ENCODE measurements around the gene PALLD. TPM values are rescaled to one million over a fixed set of nuclear protein-coding genes. Genes with fewer than 3 reads are reported as not detected.

PALLD gene
- total RNA-seq, 1 experiment from 2014 or later: 18.3 TPM

DNA sequence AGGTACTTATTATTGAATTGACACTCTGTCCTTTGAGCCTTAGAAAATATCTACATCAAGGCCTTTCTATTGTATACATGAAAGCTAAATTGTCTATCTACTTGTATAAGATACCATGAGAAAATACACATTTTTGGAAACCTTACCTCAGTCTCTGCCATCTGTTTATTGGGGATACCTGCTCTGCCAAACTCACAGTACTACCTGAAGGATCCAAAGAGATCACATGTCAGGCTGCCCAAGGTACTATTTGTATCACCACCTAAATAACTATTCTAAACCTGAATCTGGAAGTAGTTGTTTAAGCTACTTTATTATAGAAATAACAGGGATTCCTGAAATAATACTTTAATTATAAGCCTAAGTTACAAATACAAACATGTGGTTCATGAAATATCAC lies 126.2 kb downstream of the PALLD start:
- Histone ChIP-seq H3K14ac (ENCODE audit: insufficient read depth, low read length) (no peak overlapping the region), H3K9me3 (ENCODE audit: control insufficient read depth, low read depth, low read length) (no peaks in the 10 kb centered on the region), H3K79me1 (ENCODE audit: insufficient read depth, low read depth, low read length, poor library complexity, severe bottlenecking) (no peaks in the 10 kb centered on the region), H4K5ac (ENCODE audit: insufficient read length, low read depth, low read length) (no peak overlapping the region), H2BK15ac (ENCODE audit: low read depth, low read length) (no peak overlapping the region), H4K20me1 (ENCODE audit: control insufficient read depth, insufficient read depth, insufficient read length) (no peaks in the 10 kb centered on the region), H3T11ph (ENCODE audit: low read length) (no peak overlapping the region), H4K91ac (ENCODE audit: insufficient read length, low read depth, low read length) (no peak overlapping the region), H3K4me2 (ENCODE audit: insufficient read depth, insufficient read length, low read length) (no peak overlapping the region), H3K18ac (ENCODE audit: insufficient read length, low read depth, low read length) (no peak overlapping the region), H2AFZ (ENCODE audit: low read length) (no peak overlapping the region), H3K56ac (ENCODE audit: insufficient read length, low read depth, low read length) (no peak overlapping the region), H2BK12ac (ENCODE audit: insufficient read length, low read depth, low read length) (no peak overlapping the region), H3K23me2 (ENCODE audit: insufficient read length, low read depth, low read length, poor library complexity, severe bottlenecking) (no peaks in the 10 kb centered on the region), H3K23ac (ENCODE audit: insufficient read length, low read depth, low read length) (no peak overlapping the region), H3K4me1 (ENCODE audit: insufficient read depth, low read length) (no peaks in the 10 kb centered on the region), H2AK5ac (ENCODE audit: insufficient read length, low read length) (no peak overlapping the region), H3K79me2 (ENCODE audit: insufficient read depth, low read length) (no peaks in the 10 kb centered on the region), H3K27me3 (ENCODE audit: insufficient read depth, low read length) (no peaks in the 10 kb centered on the region), H3K27ac (ENCODE audit: insufficient read length, low read depth, low read length) (no peak overlapping the region), H2BK5ac (ENCODE audit: insufficient read length, low read length) (no peak overlapping the region), H2BK20ac (ENCODE audit: low read depth, low read length, poor library complexity, severe bottlenecking) (no peak overlapping the region), H4K8ac (replicated peaks; ENCODE audit: insufficient read length, low read depth, low read length) (no peak overlapping the region), H2BK120ac (ENCODE audit: low read depth, low read length, poor library complexity, severe bottlenecking) (no peak overlapping the region), H3K9ac (ENCODE audit: extremely low read depth, insufficient read length, low read length) (no peak overlapping the region), H3K4ac (ENCODE audit: low read depth, low read length) (no peak overlapping the region)
- Mint-ChIP-seq H3K27me3 (ENCODE audit: low read depth) (no peaks in the 10 kb centered on the region), H3K4me3 (no peak overlapping the region), H3K4me1 (peaks cover 18 to 24% of the 10 kb centered on the region in 2 experiments), H3K9me3 (no peaks in the 10 kb centered on the region), H3K36me3 (ENCODE audit: insufficient read depth in 1 of 3, low read depth in 3 of 3) (no peaks in the 10 kb centered on the region), H3K27ac (no peak overlapping the region)
- DNase-seq: no peak
- TF ChIP-seq, protein P1, sequence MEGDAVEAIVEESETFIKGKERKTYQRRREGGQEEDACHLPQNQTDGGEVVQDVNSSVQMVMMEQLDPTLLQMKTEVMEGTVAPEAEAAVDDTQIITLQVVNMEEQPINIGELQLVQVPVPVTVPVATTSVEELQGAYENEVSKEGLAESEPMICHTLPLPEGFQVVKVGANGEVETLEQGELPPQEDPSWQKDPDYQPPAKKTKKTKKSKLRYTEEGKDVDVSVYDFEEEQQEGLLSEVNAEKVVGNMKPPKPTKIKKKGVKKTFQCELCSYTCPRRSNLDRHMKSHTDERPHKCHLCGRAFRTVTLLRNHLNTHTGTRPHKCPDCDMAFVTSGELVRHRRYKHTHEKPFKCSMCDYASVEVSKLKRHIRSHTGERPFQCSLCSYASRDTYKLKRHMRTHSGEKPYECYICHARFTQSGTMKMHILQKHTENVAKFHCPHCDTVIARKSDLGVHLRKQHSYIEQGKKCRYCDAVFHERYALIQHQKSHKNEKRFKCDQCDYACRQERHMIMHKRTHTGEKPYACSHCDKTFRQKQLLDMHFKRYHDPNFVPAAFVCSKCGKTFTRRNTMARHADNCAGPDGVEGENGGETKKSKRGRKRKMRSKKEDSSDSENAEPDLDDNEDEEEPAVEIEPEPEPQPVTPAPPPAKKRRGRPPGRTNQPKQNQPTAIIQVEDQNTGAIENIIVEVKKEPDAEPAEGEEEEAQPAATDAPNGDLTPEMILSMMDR (conservative IDR thresholded peaks at IDR 0.05): no peak

All from H9 (cell line).